Lower leg skin (tissue), 4 donors: ENCODE measurements around the gene OR51G1. TPM values are rescaled to one million over a fixed set of nuclear protein-coding genes. Genes with fewer than 3 reads are reported as not detected.

Source experiments
- DNase-seq, 2 donors: peaks; one replicate each; pipeline ENCODE4 v3.0.0-alpha.2; 2019; ENCODE audit warnings: low spot score in 2 of 2
- H3K4me3 ChIP-seq: fragments of 200-600 bp; sonication (generic); 2 replicates; pipeline ENCODE4 v1.5.1; 2017; ENCODE audit warnings: mild to moderate bottlenecking, low read depth; ENCODE audit not compliant: poor library complexity, severe bottlenecking
- POLR2A ChIP-seq, 2 donors: fragments of 450-650 bp; IDR thresholded peaks; one replicate each; pipeline ENCODE4 v1.6.1; 2016 to 2017; ENCODE audit warnings: antibody characterized with exemption in 2 of 2, mild to moderate bottlenecking in 1 of 2, moderate library complexity in 1 of 2
- WGBS, 2 donors: methylation state at CpG; one replicate each; pipeline ENCODE4 v1.1.5; 2018; 5-methylcytosine and 5-hydroxymethylcytosine counted together
- intact Hi-C: fragments of 100-400 bp; cut with DNase I; formaldehyde crosslinking; loops from one replicate; pipeline ENCODE4 v1.15.0; 2023; ENCODE audit warnings: low total_unique reads
- total RNA-seq, 4 donors: library from RNA; depleted of rRNA; stranded (reverse); fragments of >200 nt; gene quantifications; one replicate each; pipeline ENCODE4 v1.1.0, GENCODE V29; 2016
- TF ChIP-seq, protein P1 (sequence below), 3 donors: fragments of 450-650 bp; IDR thresholded peaks; one replicate each; pipeline ENCODE4 v1.5.1; 2016; ENCODE audit warnings: antibody characterized with exemption in 3 of 3, mild to moderate bottlenecking in 3 of 3, moderate library complexity in 2 of 3

OR51G1 gene
- total RNA-seq, 4 donors from 2014 or later: not detected

DNA sequence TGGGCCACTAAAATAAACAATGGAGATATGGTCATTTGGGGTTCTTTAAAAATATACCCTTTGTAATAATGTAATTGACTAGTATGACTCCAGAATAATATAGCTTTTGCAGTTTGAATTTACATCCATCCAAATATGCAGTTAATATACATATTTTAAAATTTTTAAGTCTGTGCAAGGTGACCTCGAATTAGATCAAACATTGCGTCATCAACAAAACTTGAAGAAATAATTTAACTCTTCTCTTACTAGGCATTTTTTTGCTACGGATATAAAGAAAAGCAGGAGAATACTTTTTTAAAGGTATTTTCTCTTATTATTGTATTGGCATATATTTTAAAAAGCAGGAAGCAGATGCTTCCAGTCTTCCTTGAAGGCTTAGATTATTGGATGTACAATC, 12.6 kb upstream of the OR51G1 start:
- TF ChIP-seq, protein P1, sequence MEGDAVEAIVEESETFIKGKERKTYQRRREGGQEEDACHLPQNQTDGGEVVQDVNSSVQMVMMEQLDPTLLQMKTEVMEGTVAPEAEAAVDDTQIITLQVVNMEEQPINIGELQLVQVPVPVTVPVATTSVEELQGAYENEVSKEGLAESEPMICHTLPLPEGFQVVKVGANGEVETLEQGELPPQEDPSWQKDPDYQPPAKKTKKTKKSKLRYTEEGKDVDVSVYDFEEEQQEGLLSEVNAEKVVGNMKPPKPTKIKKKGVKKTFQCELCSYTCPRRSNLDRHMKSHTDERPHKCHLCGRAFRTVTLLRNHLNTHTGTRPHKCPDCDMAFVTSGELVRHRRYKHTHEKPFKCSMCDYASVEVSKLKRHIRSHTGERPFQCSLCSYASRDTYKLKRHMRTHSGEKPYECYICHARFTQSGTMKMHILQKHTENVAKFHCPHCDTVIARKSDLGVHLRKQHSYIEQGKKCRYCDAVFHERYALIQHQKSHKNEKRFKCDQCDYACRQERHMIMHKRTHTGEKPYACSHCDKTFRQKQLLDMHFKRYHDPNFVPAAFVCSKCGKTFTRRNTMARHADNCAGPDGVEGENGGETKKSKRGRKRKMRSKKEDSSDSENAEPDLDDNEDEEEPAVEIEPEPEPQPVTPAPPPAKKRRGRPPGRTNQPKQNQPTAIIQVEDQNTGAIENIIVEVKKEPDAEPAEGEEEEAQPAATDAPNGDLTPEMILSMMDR (IDR thresholded peaks at IDR 0.05): no peak
- TF ChIP-seq POLR2A (IDR thresholded peaks at IDR 0.05): no peak
- no peak overlapping the region for H3K4me3 ChIP-seq
- intact Hi-C loops: no loop called here
- DNase-seq: no peak
- 75 to 78% methylated on average over 3 of the region's 3 CpGs for WGBS, 2 donors

DNA sequence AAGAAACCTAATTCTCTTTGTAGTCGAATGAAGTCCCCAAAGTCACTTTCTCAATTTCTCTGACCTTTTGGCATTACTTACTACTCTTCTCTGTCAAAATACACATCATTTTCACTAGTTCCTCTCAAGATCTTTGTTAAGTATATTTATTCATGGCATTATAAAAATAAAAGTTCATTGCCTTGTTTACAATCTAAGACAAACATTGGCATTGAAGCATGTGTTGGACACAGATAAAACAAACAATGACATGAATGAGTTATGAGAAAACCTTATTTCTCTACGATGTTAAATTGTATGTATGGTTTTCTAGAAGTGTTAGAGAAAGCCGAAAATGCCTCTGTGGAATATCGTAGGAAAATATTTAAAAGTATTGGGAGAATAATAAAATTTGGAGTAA, 8.6 kb upstream of the OR51G1 start:
- H3K4me3 ChIP-seq: no peak overlapping the region
- intact Hi-C loops: no loop called here
- 81 to 88% methylated on average over 4 of the region's 4 CpGs for WGBS, 2 donors
- TF ChIP-seq, protein P1 (IDR thresholded peaks at IDR 0.05): no peak
- TF ChIP-seq POLR2A (IDR thresholded peaks at IDR 0.05): no peak
- no peak for DNase-seq

DNA sequence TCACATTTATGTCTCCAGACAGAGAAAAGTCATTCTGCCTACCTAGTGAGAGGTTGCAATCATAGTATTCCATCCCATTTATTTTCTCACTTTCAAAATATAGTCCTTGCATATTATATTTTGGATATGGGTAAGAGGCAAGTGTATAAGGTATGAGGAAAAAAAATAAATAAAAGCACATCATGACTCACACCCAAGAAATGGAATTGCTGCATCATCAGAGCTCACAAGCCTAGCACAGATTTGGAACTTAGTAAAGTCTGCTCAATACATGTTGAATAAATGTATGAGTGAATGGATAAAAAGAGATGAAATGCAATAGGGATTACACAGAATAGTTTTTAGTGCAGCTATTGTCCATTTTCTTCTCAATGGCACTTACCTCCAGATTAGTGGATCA, 2.5 kb upstream of the OR51G1 start:
- DNase-seq: no peak
- intact Hi-C loops: no loop called here
- no peak overlapping the region for H3K4me3 ChIP-seq
- TF ChIP-seq POLR2A (IDR thresholded peaks at IDR 0.05): no peak
- TF ChIP-seq, protein P1 (IDR thresholded peaks at IDR 0.05): no peak

DNA sequence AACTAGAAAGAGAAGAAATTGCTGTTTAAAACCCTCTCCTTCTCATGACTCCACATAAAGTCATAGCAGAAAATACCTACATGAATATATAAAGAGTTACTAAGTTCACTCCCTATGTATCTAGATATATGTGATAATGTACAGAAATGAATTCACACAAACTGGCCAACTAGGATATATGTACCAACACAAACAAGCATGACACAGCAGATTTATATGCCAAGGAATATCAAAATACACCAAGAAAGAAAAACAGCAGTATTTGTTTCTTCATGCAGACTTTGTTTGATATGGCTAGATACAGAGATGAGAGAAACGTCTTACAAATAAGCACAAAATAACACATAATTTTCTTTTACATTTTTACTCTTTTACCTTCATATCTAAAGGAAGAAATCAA, 1.8 kb downstream of the OR51G1 start:
- DNase-seq: no peak
- TF ChIP-seq, protein P1 (IDR thresholded peaks at IDR 0.05): no peak
- no peak for TF ChIP-seq POLR2A (IDR thresholded peaks at IDR 0.05)
- H3K4me3 ChIP-seq: no peak overlapping the region
- 48 to 58% methylated on average over 1 of the region's 1 CpG for whole genome bisulfite sequencing, 2 donors
- intact Hi-C loops: no loop called here

DNA sequence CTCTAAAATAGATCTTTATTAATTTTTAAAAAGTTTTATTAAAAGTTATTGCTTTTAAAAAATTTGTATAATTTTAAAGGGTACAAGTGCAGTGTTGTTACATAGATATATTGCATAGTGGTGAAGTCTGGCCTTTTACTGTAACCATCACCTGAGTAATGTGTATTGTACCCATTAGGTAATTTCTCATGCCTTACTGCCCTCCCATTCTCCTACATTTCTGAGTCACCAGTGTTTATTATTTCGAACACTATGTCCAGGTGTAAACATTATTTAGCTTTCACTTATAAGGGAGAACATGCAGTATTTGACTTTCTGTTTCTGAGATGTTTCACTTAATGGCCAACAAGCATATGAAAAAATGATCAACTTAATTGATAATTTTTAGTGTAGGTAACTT, 2.3 kb downstream of the OR51G1 start:
- WGBS, 2 donors: 69 to 72% methylated on average over 1 of the region's 1 CpG
- no peak for DNase-seq
- H3K4me3 ChIP-seq: no peak overlapping the region
- TF ChIP-seq POLR2A (IDR thresholded peaks at IDR 0.05): no peak
- TF ChIP-seq, protein P1 (IDR thresholded peaks at IDR 0.05): no peak
- intact Hi-C loops: no loop called here

DNA sequence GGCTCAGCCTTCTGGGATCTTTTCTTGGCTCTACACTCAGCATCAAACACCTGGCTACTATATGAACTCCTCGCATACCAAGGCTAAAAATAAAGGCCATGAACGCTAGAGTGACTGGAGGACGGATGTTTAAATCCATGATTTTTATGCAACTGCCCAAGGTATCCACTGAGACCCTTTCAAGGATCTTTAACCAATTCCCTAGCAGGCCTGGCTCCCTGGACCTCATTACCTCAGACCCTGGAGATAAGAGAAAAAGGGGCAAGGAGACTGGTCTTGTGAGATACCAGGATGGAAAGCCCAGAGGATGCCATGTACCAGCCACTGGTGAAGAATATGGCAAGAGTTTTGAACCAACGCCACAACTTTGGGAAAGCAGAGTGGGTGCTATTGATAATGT, 4.9 kb downstream of the OR51G1 start, which contains the start of gene OR51G2:
Gene OR51G2 (minus strand): TSS at position 101 of the 400 bp plus-strand sequence. CDS start 3,687 bp downstream, outside the sequence.
- intact Hi-C loops: no loop called here
- no peak for TF ChIP-seq POLR2A (IDR thresholded peaks at IDR 0.05)
- TF ChIP-seq, protein P1 (IDR thresholded peaks at IDR 0.05): no peak
- no peak for DNase-seq
- no peak within 1 kb of the TSS for H3K4me3 ChIP-seq
- WGBS, 2 donors: 86 to 92% methylated on average over 4 of the region's 4 CpGs
